HG02981 (cell line): ENCODE data around the gene MYL11.
"Not testable (repeated sequence)": the region's sequence is repeated elsewhere in the genome, so short reads cannot be mapped to it uniquely, and the experiment has no call there.

Experiments used
- ATAC-seq: cut with Tn5 transposase; IDR thresholded peaks from one replicate; pipeline ENCODE4 v1.9.1; 2021; ENCODE audit warnings: mild to moderate bottlenecking, moderate library complexity; ENCODE audit not compliant: unreplicated experiment

MYL11 gene

GRCh38 chr16:30395155-30395991 lies 20.8 kb downstream of the MYL11 start, which contains the start of gene ZNF48:
TSS of gene ZNF48 (plus strand) at chr16:30395420. CDS start at chr16:30395795, 375 bp downstream.
- ATAC-seq: peak; percentile 63

GRCh38 chr16:30395992-30396585 lies 21.5 kb downstream of the MYL11 start:
- ATAC-seq: no peak

- not testable (repeated sequence) for ATAC-seq
Measured at GRCh38 chr16:30396627-30397026, 22.0 kb downstream of the MYL11 start.

- no peak for ATAC-seq
Measured at GRCh38 chr16:30397056-30397455, 22.5 kb downstream of the MYL11 start.

GRCh38 chr16:30397776-30398660 lies 23.4 kb downstream of the MYL11 start:
- ATAC-seq: no peak

GRCh38 chr16:30398661-30399434 lies 24.2 kb downstream of the MYL11 start:
- no peak for ATAC-seq

- no peak for ATAC-seq
Measured at GRCh38 chr16:30399435-30400186, 25.0 kb downstream of the MYL11 start.

- ATAC-seq: no peak
Measured at GRCh38 chr16:30401768-30402425, 27.3 kb downstream of the MYL11 start.

- ATAC-seq: peak; percentile 14
Measured at GRCh38 chr16:30406795-30407101, 32.1 kb downstream of the MYL11 start.

- ATAC-seq: peak; percentile 58
Measured at GRCh38 chr16:30407102-30407803, 32.7 kb downstream of the MYL11 start, which contains the start of gene ZNF771. TSS of gene ZNF771 (plus strand) at chr16:30407606. CDS start at chr16:30408054, 448 bp downstream.

- ATAC-seq: no peak
Measured at GRCh38 chr16:30407804-30408534, 33.4 kb downstream of the MYL11 start.

GRCh38 chr16:30409125-30410060 lies 34.8 kb downstream of the MYL11 start:
- peak; percentile 34 for ATAC-seq

GRCh38 chr16:30413112-30413806 lies 38.7 kb downstream of the MYL11 start:
- no peak for ATAC-seq

- ATAC-seq: no peak
Measured at GRCh38 chr16:30414159-30414558, 39.6 kb downstream of the MYL11 start.

- no peak for ATAC-seq
Measured at GRCh38 chr16:30416047-30416603, 41.5 kb downstream of the MYL11 start.
